Adrenal gland (tissue), 12 donors: Measurements from ENCODE around the gene N4BP2L2. TPM values are rescaled to one million over a fixed set of nuclear protein-coding genes. Genes with fewer than 3 reads are reported as not detected.

ENCODE experiments used
- DNase-seq, 7 donors: peaks; one replicate each; pipeline ENCODE4 v3.0.0-alpha.2; 2019 to 2020
- H3K27ac ChIP-seq, 5 donors: fragments of 200-600 bp; sonication (generic) in 4 of 5; 1 replicate in 3 of 5; 2 replicates in 2 of 5; pipeline versions ENCODE4 v1.5.1 to v1.8.0; 2016 to 2020; ENCODE audit warnings: mild to moderate bottlenecking in 1 of 5
- H3K27me3 ChIP-seq: fragments of 200-600 bp; 2 replicates; pipeline ENCODE4 v1.8.0; 2021
- H3K36me3 ChIP-seq, 2 donors: fragments of 200-600 bp; replicated peaks in 1 of 2; 1 replicate in 1 of 2; 2 replicates in 1 of 2; pipeline versions ENCODE4 v1.5.1 to v1.8.0; 2018 to 2022
- H3K4me1 ChIP-seq, 2 donors: fragments of 200-600 bp; replicated peaks in 1 of 2; 1 replicate in 1 of 2; 2 replicates in 1 of 2; pipeline versions ENCODE4 v1.5.1 to v1.8.0; 2018 to 2021
- H3K4me3 ChIP-seq, 4 donors: fragments of 200-600 bp; sonication (generic) in 3 of 4; one replicate each; pipeline ENCODE4 v1.5.1; 2016 to 2018
- H3K9me3 ChIP-seq, 3 donors: fragments of 200-600 bp; sonication (generic) in 1 of 3; replicated peaks in 1 of 3; 1 replicate in 2 of 3; 2 replicates in 1 of 3; pipeline versions ENCODE4 v1.5.1 to v1.8.0; 2016 to 2021
- POLR2A ChIP-seq, 2 donors: fragments of 450-650 bp; IDR thresholded peaks; one replicate each; pipeline ENCODE4 v1.6.1; 2017; ENCODE audit warnings: antibody characterized with exemption in 2 of 2, mild to moderate bottlenecking in 2 of 2, moderate library complexity in 1 of 2
- WGBS, 4 donors: extraction: QIAGEN DNeasy Blood & Tissue Kit in 2 of 4; methylation state at CpG; one replicate each; pipeline versions ENCODE4 v1.1.5 to v1.1.7; 2013 to 2017; 5-methylcytosine and 5-hydroxymethylcytosine counted together
- intact Hi-C, 2 donors: fragments of 100-400 bp; cut with DNase I; formaldehyde crosslinking; loops; one replicate each; pipeline versions ENCODE4 v1.14.1 to v1.15.0; 2022 to 2023
- polyA plus RNA-seq, 3 donors: library from polyadenylated mRNA; stranded (reverse); fragments of 200-250 nt in 2 of 3; fragments of 350-450 nt in 1 of 3; fragmentation: Illumina TruSeq in 1 of 3; extraction: RNeasy Lipid Tissue Mini Kit (QIAGEN cat#74804) in 1 of 3; gene quantifications; one replicate each; pipeline ENCODE4 v1.2.3, GENCODE V29; 2013 to 2014
- total RNA-seq, 9 donors: library from RNA; depleted of rRNA in 4 of 9; stranded (reverse); fragments of >200 nt in 4 of 9; fragments of 120-200 nt in 1 of 9; fragmentation: NEBNext Ultra II Directional in 1 of 9; extraction: Animal tissue kit (Norgen Biotek cat#: 25700) in 1 of 9; gene quantifications; one replicate each; pipeline versions ENCODE4 v1.1.0 to v1.2.4, GENCODE V29; 2013 to 2023
- TF ChIP-seq, protein P1 (sequence below), 6 experiments: fragments of 450-650 bp in 4 of 6; fragments of 200-600 bp in 2 of 6; sonication (generic) in 1 of 6; IDR thresholded peaks; 1 replicate in 5 of 6; 2 replicates in 1 of 6; pipeline versions ENCODE4 v1.5.1 to v1.8.0; 2016 to 2021; ENCODE audit warnings: antibody characterized with exemption in 6 of 6, mild to moderate bottlenecking in 2 of 6, moderate library complexity in 1 of 6
- donor health status: healthy with polysubstance abuse.
- donor health status: Bipolar disorder and iron deficiency.
- donor health status: DM: yes; HTN: yes; CAD: no.
- donor health status: DM: no; HTN: no; CAD: no.
- donor health status: DM: no; HTN: no; CAD: no.
- donor health status: DM: yes; HTN: yes; CAD: no.

N4BP2L2 gene
- total and polyA plus RNA-seq, 12 donors, result 34.1 to 321 (median 117) TPM

- TF ChIP-seq POLR2A (IDR thresholded peaks at IDR 0.05), result no peak
- TF ChIP-seq, protein P1, sequence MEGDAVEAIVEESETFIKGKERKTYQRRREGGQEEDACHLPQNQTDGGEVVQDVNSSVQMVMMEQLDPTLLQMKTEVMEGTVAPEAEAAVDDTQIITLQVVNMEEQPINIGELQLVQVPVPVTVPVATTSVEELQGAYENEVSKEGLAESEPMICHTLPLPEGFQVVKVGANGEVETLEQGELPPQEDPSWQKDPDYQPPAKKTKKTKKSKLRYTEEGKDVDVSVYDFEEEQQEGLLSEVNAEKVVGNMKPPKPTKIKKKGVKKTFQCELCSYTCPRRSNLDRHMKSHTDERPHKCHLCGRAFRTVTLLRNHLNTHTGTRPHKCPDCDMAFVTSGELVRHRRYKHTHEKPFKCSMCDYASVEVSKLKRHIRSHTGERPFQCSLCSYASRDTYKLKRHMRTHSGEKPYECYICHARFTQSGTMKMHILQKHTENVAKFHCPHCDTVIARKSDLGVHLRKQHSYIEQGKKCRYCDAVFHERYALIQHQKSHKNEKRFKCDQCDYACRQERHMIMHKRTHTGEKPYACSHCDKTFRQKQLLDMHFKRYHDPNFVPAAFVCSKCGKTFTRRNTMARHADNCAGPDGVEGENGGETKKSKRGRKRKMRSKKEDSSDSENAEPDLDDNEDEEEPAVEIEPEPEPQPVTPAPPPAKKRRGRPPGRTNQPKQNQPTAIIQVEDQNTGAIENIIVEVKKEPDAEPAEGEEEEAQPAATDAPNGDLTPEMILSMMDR (IDR thresholded peaks at IDR 0.05), result no peak
- H3K27ac ChIP-seq, result no peak overlapping the region
- H3K36me3 ChIP-seq, result no peaks in the 10 kb centered on the region
- no peak for DNase-seq
- no peaks in the 10 kb centered on the region for H3K4me1 ChIP-seq
- intact Hi-C loops, result no loop called here
- WGBS, 4 donors, result 88 to 98% (median 97%) methylated on average over 1 of the region's 1 CpG
- H3K27me3 ChIP-seq, result no peaks in the 10 kb centered on the region
- no peak overlapping the region for H3K4me3 ChIP-seq
- H3K9me3 ChIP-seq, result no peaks in the 10 kb centered on the region
Measured at GRCh38 chr13:32491028-32491427, 47.6 kb downstream of the N4BP2L2 start.

GRCh38 chr13:32476892-32477291, 61.7 kb downstream of the N4BP2L2 start:
- no peak for DNase-seq
- no peak for TF ChIP-seq POLR2A (IDR thresholded peaks at IDR 0.05)
- TF ChIP-seq, protein P1 (IDR thresholded peaks at IDR 0.05), result no peak
- Histone ChIP-seq H3K27me3 (no peaks in the 10 kb centered on the region), H3K27ac (no peak overlapping the region), H3K9me3 (no peaks in the 10 kb centered on the region), H3K36me3 (no peaks in the 10 kb centered on the region), H3K4me3 (no peak overlapping the region), H3K4me1 (no peaks in the 10 kb centered on the region)
- WGBS, 4 donors, result 96 to 100% (median 97%) methylated on average over 5 of the region's 5 CpGs
- intact Hi-C loops, result no loop called here

DNA sequence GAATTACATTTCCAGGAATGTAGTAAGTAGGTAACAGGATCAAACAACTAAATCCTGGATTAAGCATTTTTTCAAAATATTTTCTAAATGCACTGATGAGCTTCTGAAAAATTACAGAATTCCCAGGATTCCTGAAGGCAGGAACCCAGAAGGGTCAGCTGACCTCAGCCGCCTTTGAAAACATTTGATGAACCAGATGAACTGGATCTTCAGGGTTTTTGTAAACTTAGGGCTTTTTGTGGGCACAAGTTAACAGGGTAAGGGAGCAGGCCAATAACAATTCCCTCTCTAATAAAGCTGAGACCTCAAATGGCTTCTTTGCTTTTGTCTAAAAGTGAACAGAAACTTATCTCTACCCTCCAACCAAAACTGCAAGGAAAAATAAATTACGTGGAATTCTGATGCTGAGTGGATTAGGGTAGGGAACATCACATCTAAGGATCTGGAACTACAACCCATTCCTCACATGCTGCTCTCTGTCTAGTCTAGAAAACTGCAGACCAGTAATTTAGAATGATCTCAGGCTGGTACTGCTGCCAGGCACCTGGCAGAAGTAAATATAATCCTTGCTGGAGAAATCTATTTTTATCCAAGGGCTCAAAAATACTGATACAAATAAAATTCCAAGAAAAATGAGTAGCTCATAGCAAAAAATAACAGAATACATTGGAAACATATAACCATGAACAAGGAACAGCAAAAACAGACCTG, 62.4 kb downstream of the N4BP2L2 start:
- H3K36me3 ChIP-seq, result no peaks in the 10 kb centered on the region
- intact Hi-C loops, result no loop called here
- TF ChIP-seq, protein P1 (IDR thresholded peaks at IDR 0.05), result no peak
- no peak for TF ChIP-seq POLR2A (IDR thresholded peaks at IDR 0.05)
- no peaks in the 10 kb centered on the region for H3K27me3 ChIP-seq
- no peak overlapping the region for H3K27ac ChIP-seq
- H3K4me1 ChIP-seq, result no peaks in the 10 kb centered on the region
- H3K9me3 ChIP-seq, result no peaks in the 10 kb centered on the region
- no peak for DNase-seq
- WGBS, 4 donors, result 88 to 98% (median 93%) methylated on average over 2 of the region's 2 CpGs
- H3K4me3 ChIP-seq, result no peak overlapping the region

DNA sequence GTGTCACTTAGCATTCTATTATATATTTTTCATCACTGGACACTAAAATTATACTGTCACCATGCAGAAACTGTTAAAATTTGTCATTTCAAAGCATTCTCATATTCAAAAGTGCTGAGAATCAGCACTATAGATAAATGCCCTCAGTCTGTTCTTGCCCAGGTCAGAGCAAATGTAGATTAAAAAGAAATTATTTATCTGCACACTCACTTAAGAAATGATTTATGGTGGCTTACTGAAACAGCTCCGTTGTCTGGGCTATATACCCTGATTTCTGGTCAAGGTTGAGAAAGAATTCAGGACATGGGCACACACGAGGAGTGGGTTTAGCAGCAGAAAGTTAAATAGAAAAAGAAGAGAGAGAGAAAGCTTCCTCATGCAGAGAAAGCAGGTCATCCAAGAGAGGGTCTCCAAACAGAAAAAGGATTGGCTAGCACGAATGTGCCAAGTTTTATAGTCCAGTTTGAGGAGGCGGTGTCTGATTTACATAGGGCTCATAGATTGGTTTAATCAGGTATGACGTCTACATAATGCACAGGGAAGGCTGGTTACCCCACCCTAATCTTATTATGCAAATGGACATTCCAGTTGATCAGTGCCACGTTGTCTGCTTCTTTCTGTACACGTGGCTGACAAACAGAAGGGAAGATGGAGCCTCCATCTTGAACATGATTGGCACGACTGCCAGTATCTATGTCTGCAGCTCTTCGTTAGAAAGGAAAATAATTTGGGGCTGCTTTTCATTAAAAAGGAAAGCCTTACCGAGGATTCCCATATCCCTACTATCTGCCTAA, 63.4 kb downstream of the N4BP2L2 start:
- no peaks in the 10 kb centered on the region for H3K36me3 ChIP-seq
- H3K27ac ChIP-seq, result no peak overlapping the region
- no peak for DNase-seq
- H3K4me3 ChIP-seq, result no peak overlapping the region
- 75 to 78% (median 76%) methylated on average over 10 of the region's 10 CpGs for WGBS, 4 donors
- no peaks in the 10 kb centered on the region for H3K4me1 ChIP-seq
- intact Hi-C loops, result no loop called here
- H3K27me3 ChIP-seq, result no peaks in the 10 kb centered on the region
- no peaks in the 10 kb centered on the region for H3K9me3 ChIP-seq
- TF ChIP-seq, protein P1 (IDR thresholded peaks at IDR 0.05), result no peak
- TF ChIP-seq POLR2A (IDR thresholded peaks at IDR 0.05), result no peak
